GM12874 (cell line): ENCODE data around the gene SYNE2.

Experiments used
- TF ChIP-seq, protein P1 (sequence below): IDR thresholded peaks from 2 replicates; pipeline ENCODE4 v1.5.1; 2011; ENCODE audit warnings: low read depth, mild to moderate bottlenecking, control low read depth, low read length, moderate library complexity; ENCODE audit not compliant: insufficient read depth

Gene SYNE2

DNA sequence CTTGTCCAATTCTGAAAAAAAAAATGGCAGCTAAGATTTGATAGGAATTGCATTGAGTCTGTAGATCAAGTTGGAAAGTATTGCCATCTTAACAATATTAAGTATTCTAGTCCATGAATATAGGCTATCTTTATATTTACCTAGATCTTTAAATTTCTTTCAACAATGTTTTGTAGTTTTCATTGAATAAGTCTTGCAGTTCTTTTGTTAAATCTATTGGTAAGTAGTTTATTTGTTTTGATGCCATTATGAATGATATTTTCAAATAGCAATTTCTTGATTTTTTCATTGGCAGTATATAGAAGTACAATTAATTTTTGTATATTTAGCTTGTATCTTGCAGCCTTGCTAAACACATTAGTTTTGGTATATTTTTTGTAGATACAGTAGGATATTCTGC, 71.6 kb downstream of the SYNE2 start:
- TF ChIP-seq, protein P1, sequence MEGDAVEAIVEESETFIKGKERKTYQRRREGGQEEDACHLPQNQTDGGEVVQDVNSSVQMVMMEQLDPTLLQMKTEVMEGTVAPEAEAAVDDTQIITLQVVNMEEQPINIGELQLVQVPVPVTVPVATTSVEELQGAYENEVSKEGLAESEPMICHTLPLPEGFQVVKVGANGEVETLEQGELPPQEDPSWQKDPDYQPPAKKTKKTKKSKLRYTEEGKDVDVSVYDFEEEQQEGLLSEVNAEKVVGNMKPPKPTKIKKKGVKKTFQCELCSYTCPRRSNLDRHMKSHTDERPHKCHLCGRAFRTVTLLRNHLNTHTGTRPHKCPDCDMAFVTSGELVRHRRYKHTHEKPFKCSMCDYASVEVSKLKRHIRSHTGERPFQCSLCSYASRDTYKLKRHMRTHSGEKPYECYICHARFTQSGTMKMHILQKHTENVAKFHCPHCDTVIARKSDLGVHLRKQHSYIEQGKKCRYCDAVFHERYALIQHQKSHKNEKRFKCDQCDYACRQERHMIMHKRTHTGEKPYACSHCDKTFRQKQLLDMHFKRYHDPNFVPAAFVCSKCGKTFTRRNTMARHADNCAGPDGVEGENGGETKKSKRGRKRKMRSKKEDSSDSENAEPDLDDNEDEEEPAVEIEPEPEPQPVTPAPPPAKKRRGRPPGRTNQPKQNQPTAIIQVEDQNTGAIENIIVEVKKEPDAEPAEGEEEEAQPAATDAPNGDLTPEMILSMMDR: no peak

DNA sequence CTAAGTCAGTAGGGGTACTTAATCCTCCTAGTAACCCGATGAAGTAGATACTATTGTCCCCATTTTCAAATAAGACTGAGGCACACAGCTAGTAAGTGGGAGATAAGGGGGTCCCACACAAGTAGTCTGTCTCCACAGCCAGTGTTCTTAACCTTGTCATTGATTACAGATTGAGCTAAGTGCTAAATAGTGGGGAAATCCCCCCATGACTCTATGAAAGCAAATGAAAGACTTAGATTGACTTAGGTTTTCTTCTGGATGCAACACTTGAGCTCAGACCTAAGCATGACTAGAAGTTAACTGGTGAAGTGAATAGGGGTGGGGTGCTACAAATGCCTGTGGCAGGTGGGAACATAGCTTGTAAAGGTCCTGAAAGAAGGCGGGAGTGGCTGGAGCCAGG, 73.8 kb downstream of the SYNE2 start:
- TF ChIP-seq, protein P1: no peak

DNA sequence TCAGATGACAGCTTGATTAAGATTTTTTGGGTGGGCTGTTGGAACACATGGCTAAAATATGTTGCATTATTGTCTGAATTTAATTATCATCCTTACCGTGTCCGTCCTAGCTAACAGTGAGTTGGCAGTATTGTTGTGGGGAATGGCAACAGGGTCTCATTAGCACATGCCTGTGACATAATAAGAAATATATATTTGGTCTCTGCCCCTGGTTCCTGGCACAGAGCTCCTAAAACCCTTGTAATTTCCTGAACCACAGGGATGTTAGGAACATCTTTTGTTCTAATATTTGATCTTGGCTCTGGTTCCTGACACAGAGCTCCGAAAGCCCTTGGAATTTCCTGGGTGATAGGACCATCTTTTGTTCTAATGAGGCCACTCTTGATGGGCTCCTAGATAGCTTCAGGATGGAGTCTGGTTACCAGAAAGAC, 76.0 kb downstream of the SYNE2 start:
- TF ChIP-seq, protein P1: no peak

DNA sequence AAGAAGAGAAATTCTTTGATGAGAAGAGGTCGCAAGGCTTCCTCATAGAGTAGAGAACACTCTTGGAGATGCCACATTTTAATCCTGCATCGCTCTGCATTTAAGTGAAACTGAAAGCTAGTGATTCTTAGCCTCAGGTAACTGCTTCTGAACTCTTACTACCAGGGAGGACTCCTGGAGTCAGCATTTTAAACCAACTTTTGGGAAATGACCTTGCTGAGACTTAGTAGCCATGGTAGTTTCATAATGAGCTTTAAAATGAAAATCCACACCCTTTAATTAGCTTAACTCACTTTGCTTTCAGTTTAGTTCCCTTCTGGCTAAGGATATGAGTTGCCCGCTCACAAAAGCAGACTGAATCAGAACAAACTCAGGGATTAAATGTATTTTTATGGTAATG, 80.3 kb downstream of the SYNE2 start:
- TF ChIP-seq, protein P1: no peak

DNA sequence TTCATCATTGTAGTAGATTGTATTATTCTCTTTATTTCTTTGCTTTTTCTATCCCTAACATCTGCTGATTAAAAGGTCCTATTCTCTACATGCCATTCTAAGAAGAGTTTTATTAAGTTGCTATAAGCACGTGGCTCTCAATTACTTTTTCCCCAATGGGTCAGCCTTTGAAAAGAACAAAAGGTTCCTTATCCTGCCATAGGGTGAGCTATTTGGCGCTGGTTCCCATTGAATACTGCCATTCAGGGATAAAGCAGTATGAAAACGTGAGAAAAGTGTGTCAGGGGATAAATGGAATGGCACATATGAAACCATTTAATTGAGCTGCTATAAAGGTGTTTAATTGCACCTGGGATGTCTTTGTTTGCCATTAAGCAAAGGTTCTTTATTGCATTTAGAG, 80.9 kb downstream of the SYNE2 start:
- TF ChIP-seq, protein P1: no peak

DNA sequence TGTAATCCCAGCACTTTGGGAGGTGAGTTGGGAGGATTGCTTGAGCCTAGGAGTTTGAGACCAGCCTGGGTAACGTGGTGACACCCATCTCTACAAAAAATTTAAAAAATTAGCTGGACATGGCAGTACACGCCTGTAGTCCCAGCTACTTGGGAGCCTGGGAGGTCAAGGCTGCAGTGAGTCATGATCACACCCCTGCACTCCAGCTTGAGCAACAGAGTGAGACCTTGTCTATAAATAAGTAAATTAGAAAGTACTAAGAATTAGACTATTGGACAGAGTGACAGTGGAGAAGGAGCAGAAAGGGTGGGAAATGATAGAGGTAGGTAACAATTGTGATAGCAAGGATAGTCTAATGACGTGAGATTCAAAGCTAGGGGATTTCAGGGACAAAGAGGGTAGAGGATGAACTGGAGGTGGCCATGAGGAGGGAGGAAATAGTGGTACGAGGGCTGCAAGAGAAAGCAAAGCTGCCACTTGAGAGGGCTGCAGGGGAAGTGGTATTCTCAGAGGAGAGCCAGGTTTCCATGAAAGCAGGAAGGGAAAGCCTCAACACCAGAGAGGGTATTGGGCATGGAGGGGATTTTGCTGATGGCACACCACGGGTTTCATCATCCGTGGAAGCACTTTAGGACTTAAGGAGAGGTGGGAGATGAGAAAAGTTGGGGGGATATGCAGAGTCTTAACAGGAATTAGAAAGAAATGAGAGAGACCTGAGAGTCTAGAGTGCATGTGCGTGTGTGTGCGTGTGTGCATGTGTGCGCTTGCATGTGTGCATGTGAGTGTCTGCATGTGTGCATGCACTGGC, 85.6 kb downstream of the SYNE2 start:
- TF ChIP-seq, protein P1: no peak

DNA sequence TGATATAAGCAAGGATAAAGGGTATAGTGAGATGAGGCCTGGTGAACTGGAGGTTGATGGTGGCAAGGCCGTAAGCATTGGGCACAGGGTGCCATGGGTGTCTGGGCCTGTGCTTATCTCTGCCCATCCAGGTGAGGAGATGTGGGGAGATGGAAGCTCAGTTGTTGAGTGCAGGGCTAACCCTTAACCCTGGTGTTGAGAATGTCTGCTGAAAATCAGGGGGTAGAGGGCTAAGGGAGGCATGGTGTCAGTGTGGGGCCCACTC, 86.1 kb downstream of the SYNE2 start:
- TF ChIP-seq, protein P1: no peak
